Astrocyte (in vitro differentiated cells and primary cell): ENCODE measurements around the gene SET. TPM values are rescaled to one million over a fixed set of nuclear protein-coding genes. Genes with fewer than 3 reads are reported as not detected.

Experiments
- DNase-seq: peaks from one replicate; pipeline ENCODE4 v3.0.0-alpha.2; 2010; ENCODE audit warnings: low read depth
- FAIRE-seq: peaks from 2 replicates; lab custom pipeline; 2011; peaks lifted over from hg19 to GRCh38; lab: Jason Lieb, UNC
- H2AFZ ChIP-seq: 2 replicates; pipeline ENCODE4 v1.6.0; 2012; ENCODE audit warnings: low read depth, low read length, inconsistent platforms
- H3K27ac ChIP-seq: 2 replicates; pipeline ENCODE4 v1.5.1; 2011; ENCODE audit warnings: low read depth, low read length, inconsistent platforms
- H3K27me3 ChIP-seq: 2 replicates; pipeline ENCODE4 v1.6.0; 2011; ENCODE audit warnings: low read length, inconsistent platforms; ENCODE audit not compliant: insufficient read depth
- H3K36me3 ChIP-seq: 2 replicates; pipeline ENCODE4 v1.5.1; 2011; ENCODE audit warnings: low read length, inconsistent platforms; ENCODE audit not compliant: insufficient read depth
- H3K4me1 ChIP-seq: 2 replicates; pipeline ENCODE4 v1.5.1; 2011; ENCODE audit warnings: low read length, inconsistent platforms; ENCODE audit not compliant: insufficient read depth
- H3K4me2 ChIP-seq: 2 replicates; pipeline ENCODE4 v1.6.0; 2012; ENCODE audit warnings: low read length, inconsistent platforms
- H3K4me3 ChIP-seq: 2 replicates; pipeline ENCODE4 v1.5.1; 2011; ENCODE audit warnings: low read depth, mild to moderate bottlenecking, low read length, inconsistent platforms; ENCODE audit not compliant: insufficient read depth
- H3K79me2 ChIP-seq: 2 replicates; pipeline ENCODE4 v1.6.0; 2012; ENCODE audit warnings: mild to moderate bottlenecking, low read length, inconsistent platforms; ENCODE audit not compliant: insufficient read depth
- H3K9ac ChIP-seq: 2 replicates; pipeline ENCODE4 v1.6.0; 2012; ENCODE audit warnings: mild to moderate bottlenecking, low read length, inconsistent platforms
- H3K9me3 ChIP-seq: 2 replicates; pipeline ENCODE4 v1.5.1; 2012; ENCODE audit warnings: low read depth, mild to moderate bottlenecking, low read length, inconsistent platforms; ENCODE audit not compliant: insufficient read depth
- H4K20me1 ChIP-seq: 2 replicates; pipeline ENCODE4 v1.6.0; 2012; ENCODE audit warnings: low read length, inconsistent platforms; ENCODE audit not compliant: insufficient read depth
- H3K27ac Mint-ChIP-seq: one replicate; pipeline ENCODE4 v1.8.0; 2021; ENCODE audit warnings: mild to moderate bottlenecking, mixed read lengths; ENCODE audit not compliant: unreplicated experiment
- H3K27me3 Mint-ChIP-seq: one replicate; pipeline ENCODE4 v1.8.0; 2021; ENCODE audit warnings: low read depth, mixed read lengths; ENCODE audit not compliant: unreplicated experiment
- H3K36me3 Mint-ChIP-seq: one replicate; pipeline ENCODE4 v1.8.0; 2021; ENCODE audit warnings: low read depth, mixed read lengths; ENCODE audit not compliant: unreplicated experiment
- H3K4me1 Mint-ChIP-seq: one replicate; pipeline ENCODE4 v1.8.0; 2021; ENCODE audit warnings: low read depth, mixed read lengths; ENCODE audit not compliant: unreplicated experiment
- H3K4me3 Mint-ChIP-seq: one replicate; pipeline ENCODE4 v1.8.0; 2021; ENCODE audit warnings: mild to moderate bottlenecking, moderate library complexity, mixed read lengths; ENCODE audit not compliant: unreplicated experiment
- H3K9me3 Mint-ChIP-seq: one replicate; pipeline ENCODE4 v1.8.0; 2021; ENCODE audit warnings: mild to moderate bottlenecking, mixed read lengths; ENCODE audit not compliant: unreplicated experiment
- EZH2 ChIP-seq: IDR thresholded peaks from 2 replicates; pipeline ENCODE4 v1.6.1; 2012; ENCODE audit warnings: mild to moderate bottlenecking, low read length, inconsistent platforms; ENCODE audit not compliant: insufficient read depth
- total RNA-seq: library from RNA; stranded (reverse); gene quantifications from 2 replicates; pipeline ENCODE4 v1.2.1, GENCODE V29; 2021
- TF ChIP-seq, protein P1 (sequence below): IDR thresholded peaks from 2 replicates; pipeline ENCODE4 v1.5.1; 2011; ENCODE audit warnings: low read depth, mild to moderate bottlenecking, inconsistent platforms, low read length, moderate library complexity; ENCODE audit not compliant: insufficient read depth

SET gene
- total RNA-seq, 1 donor from 2014 or later = 397 TPM

- Mint-ChIP-seq H3K27me3 (peaks cover 1% of the 10 kb centered on the region), H3K36me3 (peaks cover 5% of the 10 kb centered on the region), H3K27ac (no peak overlapping the region), H3K9me3 (no peaks in the 10 kb centered on the region), H3K4me1 (no peaks in the 10 kb centered on the region), H3K4me3 (no peak overlapping the region)
- no peaks in the 10 kb centered on the region for H4K20me1 ChIP-seq
- no peaks in the 10 kb centered on the region for H3K36me3 ChIP-seq
- H3K4me2 ChIP-seq = no peak overlapping the region
- no peak overlapping the region for H3K27ac ChIP-seq
- TF ChIP-seq EZH2 = no peak
- TF ChIP-seq, protein P1, sequence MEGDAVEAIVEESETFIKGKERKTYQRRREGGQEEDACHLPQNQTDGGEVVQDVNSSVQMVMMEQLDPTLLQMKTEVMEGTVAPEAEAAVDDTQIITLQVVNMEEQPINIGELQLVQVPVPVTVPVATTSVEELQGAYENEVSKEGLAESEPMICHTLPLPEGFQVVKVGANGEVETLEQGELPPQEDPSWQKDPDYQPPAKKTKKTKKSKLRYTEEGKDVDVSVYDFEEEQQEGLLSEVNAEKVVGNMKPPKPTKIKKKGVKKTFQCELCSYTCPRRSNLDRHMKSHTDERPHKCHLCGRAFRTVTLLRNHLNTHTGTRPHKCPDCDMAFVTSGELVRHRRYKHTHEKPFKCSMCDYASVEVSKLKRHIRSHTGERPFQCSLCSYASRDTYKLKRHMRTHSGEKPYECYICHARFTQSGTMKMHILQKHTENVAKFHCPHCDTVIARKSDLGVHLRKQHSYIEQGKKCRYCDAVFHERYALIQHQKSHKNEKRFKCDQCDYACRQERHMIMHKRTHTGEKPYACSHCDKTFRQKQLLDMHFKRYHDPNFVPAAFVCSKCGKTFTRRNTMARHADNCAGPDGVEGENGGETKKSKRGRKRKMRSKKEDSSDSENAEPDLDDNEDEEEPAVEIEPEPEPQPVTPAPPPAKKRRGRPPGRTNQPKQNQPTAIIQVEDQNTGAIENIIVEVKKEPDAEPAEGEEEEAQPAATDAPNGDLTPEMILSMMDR = no peak
- no peaks in the 10 kb centered on the region for H3K27me3 ChIP-seq
- no peak overlapping the region for H2AFZ ChIP-seq
- H3K9ac ChIP-seq = no peak overlapping the region
- no peak overlapping the region for H3K4me3 ChIP-seq
- no peaks in the 10 kb centered on the region for H3K4me1 ChIP-seq
- DNase-seq = no peak
- H3K9me3 ChIP-seq = no peaks in the 10 kb centered on the region
- no peaks in the 10 kb centered on the region for H3K79me2 ChIP-seq
- FAIRE-seq = no peak
Measured at GRCh38 chr9:128712451-128713410, 23.7 kb downstream of the SET start.

GRCh38 chr9:128713411-128713780 lies 24.4 kb downstream of the SET start:
- Mint-ChIP-seq H3K9me3 (no peaks in the 10 kb centered on the region), H3K27ac (no peak overlapping the region), H3K27me3 (peaks cover 1% of the 10 kb centered on the region), H3K4me1 (no peaks in the 10 kb centered on the region), H3K36me3 (peaks cover 5% of the 10 kb centered on the region), H3K4me3 (no peak overlapping the region)
- no peak for FAIRE-seq
- H3K27ac ChIP-seq = no peak overlapping the region
- no peak overlapping the region for H2AFZ ChIP-seq
- no peaks in the 10 kb centered on the region for H3K79me2 ChIP-seq
- TF ChIP-seq, protein P1 = no peak
- TF ChIP-seq EZH2 = no peak
- H3K4me1 ChIP-seq = no peaks in the 10 kb centered on the region
- no peak overlapping the region for H3K9ac ChIP-seq
- no peaks in the 10 kb centered on the region for H4K20me1 ChIP-seq
- H3K27me3 ChIP-seq = no peaks in the 10 kb centered on the region
- H3K36me3 ChIP-seq = no peaks in the 10 kb centered on the region
- H3K4me2 ChIP-seq = no peak overlapping the region
- no peak for DNase-seq
- no peaks in the 10 kb centered on the region for H3K9me3 ChIP-seq
- H3K4me3 ChIP-seq = no peak overlapping the region
